OCI-LY3 (cell line): ENCODE data around the gene NPAT.

Experiments
- CTCF ChIP-seq: fragments of 200-600, 300-600 bp; sonication (generic); IDR thresholded peaks from 2 replicates; pipeline ENCODE4 v1.5.1; 2014; ENCODE audit warnings: antibody characterized with exemption, low read length, low read depth
- EZH2phosphoT487 ChIP-seq: fragments of 200-600 bp; shearing (Covaris generic); IDR thresholded peaks from 2 replicates; pipeline ENCODE4 v1.6.1; 2018; ENCODE audit warnings: antibody characterized with exemption, mixed run types, low read depth

GRCh38 chr11:108112057-108112456 is 110.4 kb downstream of the NPAT start:
- TF ChIP-seq CTCF (no peak), EZH2phosphoT487 (no peak)
